ENCODE data around the gene SLC36A3.

SLC36A3 gene

GRCh38 chr5:151298063-151298855 lies 5.3 kb downstream of the SLC36A3 start:
- Histone ChIP-seq H3K27me3 (ENCODE audit: insufficient read depth, low read length) (peaks cover 5% of the 10 kb centered on the region; the same call in 1 of the 2 replicates), H3K36me3 (ENCODE audit: insufficient read depth, low read length) (no peaks in the 10 kb centered on the region), H2AFZ (ENCODE audit: low read length) (no peak overlapping the region), H3K4me3 (ENCODE audit: low read depth, low read length, poor library complexity, severe bottlenecking) (no peak overlapping the region), H3K9me2 (ENCODE audit: low read depth, low read length) (no peaks in the 10 kb centered on the region), H3K27ac (ENCODE audit: low read depth, low read length, poor library complexity, severe bottlenecking) (no peak overlapping the region), H4K20me1 (ENCODE audit: insufficient read depth, low read length) (no peaks in the 10 kb centered on the region), H3K79me2 (ENCODE audit: insufficient read depth, low read length) (no peaks in the 10 kb centered on the region), H3K4me2 (ENCODE audit: low read length) (no peak overlapping the region), H3F3A (ENCODE audit: insufficient read depth, low read length) (no peaks in the 10 kb centered on the region), H3K9ac (ENCODE audit: low read length) (no peak overlapping the region), H3K9me3 (ENCODE audit: low read length) (no peaks in the 10 kb centered on the region), H3K4me1 (ENCODE audit: insufficient read depth, low read length, severe bottlenecking) (no peaks in the 10 kb centered on the region)
- TF ChIP-seq CTCF (IDR thresholded peaks at IDR 0.05; ENCODE audit: low read length), result peak; percentile 68
- TF ChIP-seq EZH2 (IDR thresholded peaks at IDR 0.05; ENCODE audit: borderline replicate concordance, low read length), result no peak

GRCh38 chr5:151296974-151297373 lies 6.6 kb downstream of the SLC36A3 start:
- no peak overlapping the region for H3K9ac ChIP-seq (ENCODE audit: low read length)
- no peak overlapping the region for H3K4me3 ChIP-seq (ENCODE audit: low read depth, low read length, poor library complexity, severe bottlenecking)
- no peaks in the 10 kb centered on the region for H3K36me3 ChIP-seq (ENCODE audit: insufficient read depth, low read length)
- TF ChIP-seq CTCF (IDR thresholded peaks at IDR 0.05; ENCODE audit: low read length), result no peak
- H3K9me2 ChIP-seq (ENCODE audit: low read depth, low read length), result no peaks in the 10 kb centered on the region
- H3K4me1 ChIP-seq (ENCODE audit: insufficient read depth, low read length, severe bottlenecking), result no peaks in the 10 kb centered on the region
- H3K27ac ChIP-seq (ENCODE audit: low read depth, low read length, poor library complexity, severe bottlenecking), result no peak overlapping the region
- H3F3A ChIP-seq (ENCODE audit: insufficient read depth, low read length), result no peaks in the 10 kb centered on the region
- H3K79me2 ChIP-seq (ENCODE audit: insufficient read depth, low read length), result no peaks in the 10 kb centered on the region
- H2AFZ ChIP-seq (ENCODE audit: low read length), result no peak overlapping the region
- H3K4me2 ChIP-seq (ENCODE audit: low read length), result no peak overlapping the region
- H4K20me1 ChIP-seq (ENCODE audit: insufficient read depth, low read length), result no peaks in the 10 kb centered on the region
- H3K9me3 ChIP-seq (ENCODE audit: low read length), result no peaks in the 10 kb centered on the region
- H3K27me3 ChIP-seq (ENCODE audit: insufficient read depth, low read length), result 0 out of 2 replicates have a peak, but pooled peaks cover 3% of the 10 kb centered on the region

GRCh38 chr5:151296478-151296830 lies 7.1 kb downstream of the SLC36A3 start:
- H3K9me3 ChIP-seq (ENCODE audit: low read length), result peaks cover under 1% of the 10 kb centered on the region; the same call in 1 of the 2 replicates
- no peaks in the 10 kb centered on the region for H3K9me2 ChIP-seq (ENCODE audit: low read depth, low read length)
- no peak for TF ChIP-seq CTCF (IDR thresholded peaks at IDR 0.05; ENCODE audit: low read length)
- TF ChIP-seq EZH2 (IDR thresholded peaks at IDR 0.05; ENCODE audit: borderline replicate concordance, low read length), result no peak
- no peak overlapping the region for H2AFZ ChIP-seq (ENCODE audit: low read length)
- no peak overlapping the region for H3K9ac ChIP-seq (ENCODE audit: low read length)
- no peaks in the 10 kb centered on the region for H3K79me2 ChIP-seq (ENCODE audit: insufficient read depth, low read length)
- H4K20me1 ChIP-seq (ENCODE audit: insufficient read depth, low read length), result no peaks in the 10 kb centered on the region
- no peaks in the 10 kb centered on the region for H3K36me3 ChIP-seq (ENCODE audit: insufficient read depth, low read length)
- 0 out of 2 replicates have a peak, but pooled peaks cover 2% of the 10 kb centered on the region for H3K27me3 ChIP-seq (ENCODE audit: insufficient read depth, low read length)
- no peak overlapping the region for H3K4me2 ChIP-seq (ENCODE audit: low read length)
- no peaks in the 10 kb centered on the region for H3K4me1 ChIP-seq (ENCODE audit: insufficient read depth, low read length, severe bottlenecking)
- no peak overlapping the region for H3K27ac ChIP-seq (ENCODE audit: low read depth, low read length, poor library complexity, severe bottlenecking)
- H3K4me3 ChIP-seq (ENCODE audit: low read depth, low read length, poor library complexity, severe bottlenecking), result no peak overlapping the region
- H3F3A ChIP-seq (ENCODE audit: insufficient read depth, low read length), result no peaks in the 10 kb centered on the region
